ENCODE measurements around the gene ISG15. TPM values are rescaled to one million over a fixed set of nuclear protein-coding genes. Genes with fewer than 3 reads are reported as not detected.

Gene ISG15
- total and polyA plus RNA-seq, 12 donors: 1.7 to 308 (median 24.3) TPM

DNA sequence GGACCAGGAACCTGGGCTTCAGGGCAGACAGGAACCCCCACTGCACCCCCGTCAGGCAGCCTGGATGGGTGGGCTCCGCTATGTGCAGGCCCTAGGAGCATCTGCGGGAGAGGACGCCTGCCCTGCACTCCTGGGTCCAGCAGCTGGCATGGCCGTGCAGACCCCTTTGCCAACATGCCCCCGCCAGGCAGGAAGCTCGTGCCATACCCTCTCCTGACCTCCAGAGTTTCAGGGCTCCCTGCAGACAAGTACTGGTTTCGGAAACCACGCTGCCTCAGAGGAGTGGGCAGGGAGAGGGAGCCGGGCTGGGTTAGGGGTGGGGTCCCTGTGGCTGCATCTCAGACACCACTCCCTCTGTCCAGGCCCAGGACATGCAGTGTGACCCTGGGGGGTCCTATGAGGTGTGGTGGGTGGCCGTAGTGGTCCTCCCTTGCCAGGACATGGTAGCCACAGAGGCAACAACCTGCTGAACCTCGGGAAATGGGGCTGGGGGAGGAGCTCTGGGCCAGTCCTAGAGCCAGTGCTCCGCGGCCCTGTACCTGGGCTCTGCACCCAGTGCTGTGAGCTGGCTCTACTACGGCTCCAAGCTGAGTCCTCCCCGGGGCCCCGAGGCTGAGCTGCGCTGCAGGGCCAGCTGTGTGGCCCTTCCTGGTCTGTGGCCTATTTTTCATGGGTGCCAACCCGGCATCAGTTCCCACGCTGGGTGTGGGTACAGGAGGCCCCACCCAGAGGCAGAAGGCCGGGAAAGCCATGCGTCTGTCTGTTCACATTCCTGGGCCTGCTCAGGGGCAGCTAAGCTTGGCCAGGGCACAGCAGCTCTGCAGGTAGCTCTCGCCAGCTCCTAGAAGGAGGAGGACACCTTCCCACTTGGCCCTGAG lies 45.6 kb upstream of the ISG15 start:
- DNase-seq: no peak
- TF ChIP-seq, protein P1, sequence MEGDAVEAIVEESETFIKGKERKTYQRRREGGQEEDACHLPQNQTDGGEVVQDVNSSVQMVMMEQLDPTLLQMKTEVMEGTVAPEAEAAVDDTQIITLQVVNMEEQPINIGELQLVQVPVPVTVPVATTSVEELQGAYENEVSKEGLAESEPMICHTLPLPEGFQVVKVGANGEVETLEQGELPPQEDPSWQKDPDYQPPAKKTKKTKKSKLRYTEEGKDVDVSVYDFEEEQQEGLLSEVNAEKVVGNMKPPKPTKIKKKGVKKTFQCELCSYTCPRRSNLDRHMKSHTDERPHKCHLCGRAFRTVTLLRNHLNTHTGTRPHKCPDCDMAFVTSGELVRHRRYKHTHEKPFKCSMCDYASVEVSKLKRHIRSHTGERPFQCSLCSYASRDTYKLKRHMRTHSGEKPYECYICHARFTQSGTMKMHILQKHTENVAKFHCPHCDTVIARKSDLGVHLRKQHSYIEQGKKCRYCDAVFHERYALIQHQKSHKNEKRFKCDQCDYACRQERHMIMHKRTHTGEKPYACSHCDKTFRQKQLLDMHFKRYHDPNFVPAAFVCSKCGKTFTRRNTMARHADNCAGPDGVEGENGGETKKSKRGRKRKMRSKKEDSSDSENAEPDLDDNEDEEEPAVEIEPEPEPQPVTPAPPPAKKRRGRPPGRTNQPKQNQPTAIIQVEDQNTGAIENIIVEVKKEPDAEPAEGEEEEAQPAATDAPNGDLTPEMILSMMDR (IDR thresholded peaks at IDR 0.05): no peak
- no peak for TF ChIP-seq POLR2A (IDR thresholded peaks at IDR 0.05)
- Histone ChIP-seq H3K36me3 (replicated peaks in 1 of 2) (no peaks in the 10 kb centered on the region), H3K27ac (no peak overlapping the region), H3K9me3 (replicated peaks in 1 of 3) (no peaks in the 10 kb centered on the region), H3K4me1 (replicated peaks in 1 of 2) (peaks cover 14 to 15% of the 10 kb centered on the region in 2 donors), H3K27me3 (peaks cover 26% of the 10 kb centered on the region), H3K4me3 (no peak overlapping the region)
- intact Hi-C loops (cut with DNase I): no loop called here
- WGBS, 4 donors: 73 to 76% (median 74%) methylated on average over 2 to 23 of the region's 23 CpGs

GRCh38 chr1:969260-969855 lies 43.9 kb upstream of the ISG15 start:
- H3K4me1 ChIP-seq (replicated peaks in 1 of 2): peaks cover 14 to 15% of the 10 kb centered on the region in 2 donors
- no peak for DNase-seq
- H3K9me3 ChIP-seq (replicated peaks in 1 of 3): no peaks in the 10 kb centered on the region
- no peak for TF ChIP-seq POLR2A (IDR thresholded peaks at IDR 0.05)
- TF ChIP-seq, protein P1 (IDR thresholded peaks at IDR 0.05): no peak
- H3K27ac ChIP-seq: no peak overlapping the region
- peaks cover 43% of the 10 kb centered on the region for H3K27me3 ChIP-seq
- no peak overlapping the region for H3K4me3 ChIP-seq
- no peaks in the 10 kb centered on the region for H3K36me3 ChIP-seq (replicated peaks in 1 of 2)
- 68 to 74% (median 72%) methylated on average over 15 of the region's 15 CpGs for WGBS, 4 donors
- intact Hi-C loops (cut with DNase I): no loop called here

DNA sequence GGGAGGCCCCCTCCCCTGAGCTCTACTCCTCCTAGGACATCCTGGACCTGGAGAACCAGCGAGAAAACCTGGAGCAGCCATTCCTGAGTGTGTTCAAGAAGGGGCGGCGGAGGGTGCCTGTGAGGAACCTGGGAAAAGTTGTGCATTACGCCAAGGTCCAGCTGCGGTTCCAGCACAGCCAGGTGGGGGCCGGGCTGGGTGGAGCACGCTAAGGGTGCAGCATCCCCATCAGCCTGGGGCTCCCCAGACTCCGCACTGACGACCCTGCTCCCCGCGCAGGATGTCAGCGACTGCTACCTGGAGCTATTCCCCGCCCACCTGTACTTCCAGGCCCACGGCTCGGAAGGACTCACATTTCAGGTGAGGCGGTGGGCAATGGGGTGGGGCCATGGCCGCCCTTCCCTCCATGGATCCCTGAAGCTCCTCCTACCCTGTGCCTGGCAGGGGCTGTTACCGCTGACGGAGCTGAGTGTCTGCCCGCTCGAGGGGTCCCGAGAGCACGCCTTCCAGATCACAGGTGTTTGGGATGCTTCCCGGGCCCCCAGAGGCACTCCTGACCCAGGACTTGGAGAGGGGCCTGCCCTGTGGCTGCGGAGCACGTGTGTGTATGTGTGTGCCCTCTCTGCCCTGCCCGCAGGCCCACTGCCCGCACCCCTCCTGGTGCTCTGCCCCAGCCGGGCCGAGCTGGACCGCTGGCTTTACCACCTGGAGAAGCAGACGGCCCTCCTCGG lies 42.9 kb upstream of the ISG15 start:
- peaks cover 14 to 15% of the 10 kb centered on the region in 2 donors for H3K4me1 ChIP-seq (replicated peaks in 1 of 2)
- DNase-seq: no peak
- no peak overlapping the region for H3K4me3 ChIP-seq
- H3K27ac ChIP-seq: no peak overlapping the region
- H3K9me3 ChIP-seq (replicated peaks in 1 of 3): no peaks in the 10 kb centered on the region
- H3K36me3 ChIP-seq (replicated peaks in 1 of 2): no peaks in the 10 kb centered on the region
- intact Hi-C loops (cut with DNase I): loop anchor here in 1 of 2 donors (10.0 kb wide), 1 partner anchor 66 kb away; no protein-coding TSS in a partner anchor
- peaks cover 53% of the 10 kb centered on the region for H3K27me3 ChIP-seq
- no peak for TF ChIP-seq POLR2A (IDR thresholded peaks at IDR 0.05)
- TF ChIP-seq, protein P1 (IDR thresholded peaks at IDR 0.05): no peak
- 0 to 19% (median 14%) methylated on average over 4 to 33 of the region's 33 CpGs for WGBS, 4 donors
